Activated CD8-positive, alpha-beta memory T cell treated with anti-CD3 and anti-CD28 coated beads, Interleukin-2, amount 10 ng/mL, durations not matched to agents 7 days and 5 days (primary cell): Measurements from ENCODE around the gene RPTOR. TPM values are rescaled to one million over a fixed set of nuclear protein-coding genes. Genes with fewer than 3 reads are reported as not detected.

Source experiments
- ATAC-seq: fragments of 150-1000 bp; cut with Tn5 transposase; one replicate; pipeline ENCODE4 v1.10.0; 2021; ENCODE audit warnings: moderate library complexity
- CTCF ChIA-PET: fragments of 350-600 bp; sonication (Branson Sonifier 250); formaldehyde crosslinking; loops from one replicate; lab custom pipeline; 2021; ENCODE audit warnings: antibody characterized with exemption; lab: Charles Lee
- DNase-seq: peaks from one replicate; pipeline ENCODE4 v3.0.0-alpha.2; 2020
- H3K27ac Mint-ChIP-seq: one replicate; pipeline ENCODE4 v1.8.0; 2021; ENCODE audit warnings: mild to moderate bottlenecking, mixed read lengths
- H3K27me3 Mint-ChIP-seq: one replicate; pipeline ENCODE4 v1.8.0; 2021; ENCODE audit warnings: mixed read lengths
- H3K36me3 Mint-ChIP-seq: one replicate; pipeline ENCODE4 v1.8.0; 2021; ENCODE audit warnings: mild to moderate bottlenecking, mixed read lengths
- H3K4me1 Mint-ChIP-seq: one replicate; pipeline ENCODE4 v1.8.0; 2021; ENCODE audit warnings: mixed read lengths
- H3K4me3 Mint-ChIP-seq: one replicate; pipeline ENCODE4 v1.8.0; 2021; ENCODE audit warnings: mild to moderate bottlenecking, moderate library complexity, mixed read lengths
- H3K9me3 Mint-ChIP-seq: one replicate; pipeline ENCODE4 v1.8.0; 2022; ENCODE audit warnings: low read depth, mixed read lengths
- total RNA-seq, 2 experiments: library from RNA; stranded (reverse); gene quantifications; one replicate each; pipeline ENCODE4 v1.2.3, GENCODE V29; 2021

RPTOR gene
- total RNA-seq, 2 experiments from 2014 or later, result 60.4 to 87.0 TPM

DNA sequence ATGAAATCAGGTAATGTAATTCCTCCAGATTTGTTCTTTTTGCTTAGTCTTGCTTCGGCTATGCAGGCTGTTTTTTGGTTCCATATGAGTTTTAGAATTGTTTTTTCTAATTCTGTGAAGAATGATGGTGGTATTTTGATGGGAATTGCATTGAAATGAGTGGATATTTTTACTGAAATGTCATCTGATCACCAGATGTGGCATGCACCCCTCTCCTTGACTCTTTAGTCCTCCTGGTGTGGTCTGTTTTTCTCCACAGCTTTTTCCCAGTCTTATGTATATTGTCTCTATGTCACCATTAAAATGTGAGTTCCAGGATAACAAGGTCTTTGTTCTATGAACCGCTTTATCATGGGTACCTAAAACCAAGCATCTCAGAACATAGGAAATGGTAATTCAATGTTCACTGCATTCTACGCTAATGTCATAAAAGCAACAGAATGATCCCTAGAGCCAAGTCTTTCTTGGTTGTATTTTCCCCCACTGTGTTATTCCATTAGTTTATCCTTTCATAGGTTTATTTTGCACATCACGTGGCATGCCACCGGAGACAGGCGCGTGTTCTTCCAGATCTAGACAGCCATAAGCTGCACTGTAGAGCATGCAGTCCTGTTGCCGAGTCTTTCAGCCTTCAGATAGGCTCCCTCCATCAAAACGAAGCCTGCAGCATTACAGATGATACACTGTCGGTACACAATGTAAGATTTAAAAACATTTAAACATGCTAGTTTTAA is 172.5 kb downstream of the RPTOR start:
- ATAC-seq (no peak), DNase-seq (no peak)
- CTCF ChIA-PET, result interaction anchor here (0.7 to 1.0 kb wide), 2 partner anchors 14 to 136 kb away, joined by 3 read pairs; no protein-coding TSS in a partner anchor
- Mint-ChIP-seq H3K27me3 (no peaks in the 10 kb centered on the region), H3K27ac (no peak overlapping the region), H3K9me3 (no peaks in the 10 kb centered on the region), H3K4me3 (no peak overlapping the region), H3K36me3 (peaks cover 30% of the 10 kb centered on the region), H3K4me1 (peaks cover 52% of the 10 kb centered on the region)

GRCh38 chr17:80717720-80718083 is 173.1 kb downstream of the RPTOR start:
- peaks cover 52% of the 10 kb centered on the region for H3K4me1 Mint-ChIP-seq
- no peak overlapping the region for H3K27ac Mint-ChIP-seq
- CTCF ChIA-PET, result interaction anchor here (0.7 to 1.1 kb wide), 3 partner anchors 15 to 142 kb away, joined by 3 read pairs; no protein-coding TSS in a partner anchor
- H3K27me3 Mint-ChIP-seq, result no peaks in the 10 kb centered on the region
- no peak overlapping the region for H3K4me3 Mint-ChIP-seq
- DNase-seq, result no peak
- no peaks in the 10 kb centered on the region for H3K9me3 Mint-ChIP-seq
- ATAC-seq, result no peak
- H3K36me3 Mint-ChIP-seq, result peaks cover 33% of the 10 kb centered on the region

- H3K27me3 Mint-ChIP-seq, result no peaks in the 10 kb centered on the region
- peak overlapping the region; percentile 10 for H3K27ac Mint-ChIP-seq
- peaks cover 32% of the 10 kb centered on the region for H3K36me3 Mint-ChIP-seq
- CTCF ChIA-PET, result interaction anchor here (1.0 to 1.6 kb wide), 4 partner anchors 10 to 143 kb away, joined by 3 to 5 read pairs (median 3); no protein-coding TSS in a partner anchor
- ATAC-seq (no peak), DNase-seq (no peak)
- H3K4me1 Mint-ChIP-seq, result peaks cover 51% of the 10 kb centered on the region
- H3K4me3 Mint-ChIP-seq, result no peak overlapping the region
- no peaks in the 10 kb centered on the region for H3K9me3 Mint-ChIP-seq
These were observed 173.8 kb downstream of the RPTOR start for GRCh38 chr17:80718428-80718827.

DNA sequence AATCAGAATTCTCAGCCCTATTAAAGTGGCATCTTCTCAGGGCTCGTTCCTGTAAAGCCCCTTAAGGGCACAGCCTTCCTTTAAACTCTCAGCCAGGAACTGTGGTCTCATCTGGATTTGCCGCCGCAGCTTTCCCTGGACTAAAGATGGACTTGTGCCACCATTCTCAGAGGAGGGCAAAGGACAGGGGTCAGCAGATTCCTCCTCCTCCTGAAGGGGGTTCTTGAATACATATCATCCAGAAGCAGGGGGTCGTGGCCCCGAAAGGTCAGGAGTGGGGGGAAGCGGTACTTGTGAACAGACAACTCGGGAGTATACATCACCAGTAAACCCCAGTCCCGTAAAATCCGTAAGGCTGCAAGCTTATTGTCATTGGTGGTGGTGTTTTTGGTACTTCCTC is 174.8 kb downstream of the RPTOR start:
- CTCF ChIA-PET, result interaction anchor here (1.0 to 1.6 kb wide), 3 partner anchors 11 to 63 kb away, joined by 3 to 5 read pairs (median 3); no protein-coding TSS in a partner anchor
- Mint-ChIP-seq H3K4me3 (no peak overlapping the region), H3K27me3 (no peaks in the 10 kb centered on the region), H3K27ac (no peak overlapping the region), H3K4me1 (peaks cover 55% of the 10 kb centered on the region), H3K36me3 (peaks cover 32% of the 10 kb centered on the region), H3K9me3 (no peaks in the 10 kb centered on the region)
- ATAC-seq, result no peak
- DNase-seq, result no peak

DNA sequence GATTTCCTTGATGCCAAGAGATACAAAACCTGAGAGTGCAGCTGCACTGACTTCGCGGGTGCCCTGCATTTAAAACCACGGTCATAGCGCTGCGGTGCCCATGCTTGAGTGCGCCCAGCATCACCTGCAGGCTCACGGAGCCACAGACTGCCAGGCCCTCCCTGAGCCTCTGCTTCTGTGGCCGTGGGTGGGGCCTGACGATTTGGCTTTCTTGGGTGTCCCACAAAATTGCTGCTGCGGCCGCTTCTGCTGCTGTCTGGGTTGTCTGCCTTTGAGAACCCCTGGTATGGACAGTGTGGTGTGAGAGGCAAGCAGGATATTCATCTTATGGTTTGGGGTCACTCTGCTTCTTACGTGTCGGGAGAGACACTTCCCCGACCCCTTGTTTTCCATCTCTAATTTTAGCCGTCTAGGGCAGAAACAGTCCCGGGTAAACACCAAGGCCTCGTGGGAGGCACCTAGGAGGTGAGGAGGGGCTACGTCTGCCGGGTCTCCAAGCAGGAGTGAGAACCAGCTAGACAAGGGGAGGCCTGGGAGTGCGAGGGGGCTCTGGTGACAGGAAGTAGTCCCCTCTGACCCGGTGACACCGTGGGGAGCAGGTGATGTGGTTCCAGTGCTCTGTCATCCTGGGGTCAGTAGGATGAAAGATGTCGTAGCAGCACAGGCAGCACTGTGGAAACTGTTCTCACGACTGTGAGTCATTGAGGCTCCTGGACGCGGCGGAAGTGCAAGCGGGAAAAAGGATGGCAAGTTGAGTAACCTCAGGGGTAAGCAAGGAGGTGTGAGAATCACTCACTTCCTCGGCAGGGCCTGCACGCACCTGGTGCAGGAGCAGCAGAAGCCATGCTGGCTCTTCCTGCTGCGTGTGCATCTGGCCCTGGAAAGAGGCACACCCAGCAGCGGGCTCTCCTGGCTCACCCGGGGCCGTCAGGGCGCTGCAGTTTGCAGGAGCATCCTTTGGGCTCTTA is 176.3 kb downstream of the RPTOR start:
- peaks cover 28% of the 10 kb centered on the region for H3K36me3 Mint-ChIP-seq
- H3K4me1 Mint-ChIP-seq, result peaks cover 59% of the 10 kb centered on the region
- no peaks in the 10 kb centered on the region for H3K9me3 Mint-ChIP-seq
- peak; percentile 95 for DNase-seq
- CTCF ChIA-PET, result interaction anchor here (0.9 to 1.9 kb wide), 5 partner anchors 10 to 145 kb away, joined by 3 to 6 read pairs (median 4); no protein-coding TSS in a partner anchor
- no peaks in the 10 kb centered on the region for H3K27me3 Mint-ChIP-seq
- peak overlapping the region; percentile 97 for H3K27ac Mint-ChIP-seq
- H3K4me3 Mint-ChIP-seq, result peak overlapping the region; percentile 68
- peak; percentile 89 for ATAC-seq

- H3K4me1 Mint-ChIP-seq, result peaks cover 60% of the 10 kb centered on the region
- H3K9me3 Mint-ChIP-seq, result no peaks in the 10 kb centered on the region
- H3K4me3 Mint-ChIP-seq, result peak overlapping the region; percentile 31
- H3K27ac Mint-ChIP-seq, result peak overlapping the region; percentile 67
- peaks cover 22% of the 10 kb centered on the region for H3K36me3 Mint-ChIP-seq
- CTCF ChIA-PET, result no interaction called here
- ATAC-seq, result no peak
- H3K27me3 Mint-ChIP-seq, result no peaks in the 10 kb centered on the region
- DNase-seq, result no peak
These were observed 178.0 kb downstream of the RPTOR start for GRCh38 chr17:80722661-80723060.

- Mint-ChIP-seq H3K36me3 (peaks cover 23% of the 10 kb centered on the region), H3K27me3 (no peaks in the 10 kb centered on the region), H3K9me3 (no peaks in the 10 kb centered on the region), H3K4me3 (no peak overlapping the region), H3K27ac (no peak overlapping the region), H3K4me1 (peaks cover 55% of the 10 kb centered on the region)
- DNase-seq (no peak), ATAC-seq (no peak)
- CTCF ChIA-PET, result interaction anchor here (1.1 kb wide), 1 partner anchor 8 kb away, joined by 4 read pairs; no protein-coding TSS in a partner anchor
These were observed 180.2 kb downstream of the RPTOR start for GRCh38 chr17:80724775-80725266.

- Mint-ChIP-seq H3K27me3 (no peaks in the 10 kb centered on the region), H3K36me3 (peaks cover 23% of the 10 kb centered on the region), H3K9me3 (no peaks in the 10 kb centered on the region), H3K27ac (no peak overlapping the region), H3K4me1 (peaks cover 56% of the 10 kb centered on the region), H3K4me3 (no peak overlapping the region)
- ATAC-seq (no peak), DNase-seq (no peak)
- CTCF ChIA-PET, result no interaction called here
These were observed 180.9 kb downstream of the RPTOR start for GRCh38 chr17:80725517-80725916.

DNA sequence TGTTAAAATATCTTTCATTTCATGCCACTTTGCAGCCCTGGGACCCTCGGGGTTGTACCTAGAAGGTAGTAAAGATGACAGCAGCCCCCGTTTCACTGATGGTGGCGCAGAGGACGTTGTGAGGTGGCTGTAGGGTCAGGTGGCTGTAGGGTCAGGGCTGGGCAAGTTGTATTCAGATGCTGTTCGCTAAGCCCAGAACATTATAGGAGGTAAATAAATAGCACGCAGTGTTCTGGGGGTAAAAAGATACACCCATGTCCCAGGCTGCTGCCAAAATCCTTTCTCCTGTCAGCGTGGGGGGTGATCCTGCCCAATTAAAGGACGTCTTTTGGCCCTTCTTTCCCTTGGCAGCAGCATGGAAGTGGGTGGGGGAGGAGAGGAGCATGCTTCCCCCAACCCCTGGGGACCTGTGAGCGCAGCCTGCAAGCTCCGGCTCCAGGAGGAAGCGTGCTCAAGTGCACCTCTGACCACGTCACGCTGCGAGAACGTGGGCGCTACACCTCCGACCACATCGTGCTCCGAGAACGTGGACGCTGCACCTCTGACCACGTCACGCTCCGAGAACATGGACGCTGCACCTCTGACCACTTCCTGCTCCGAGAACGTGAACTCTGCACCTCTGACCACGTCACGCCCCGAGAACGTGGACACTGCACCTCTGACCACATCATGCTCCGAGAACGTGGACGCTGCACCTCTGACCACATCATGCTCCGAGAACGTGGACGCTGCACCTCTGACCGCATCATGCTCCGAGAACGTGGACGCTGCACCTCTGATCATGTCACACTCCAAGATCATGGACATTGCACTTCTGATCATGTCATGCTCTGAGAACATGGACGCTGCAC is 182.1 kb downstream of the RPTOR start:
- H3K27me3 Mint-ChIP-seq, result no peaks in the 10 kb centered on the region

GRCh38 chr17:80727409-80727755 is 182.7 kb downstream of the RPTOR start:
- H3K4me3 Mint-ChIP-seq, result no peak overlapping the region
- no peak for ATAC-seq
- H3K27me3 Mint-ChIP-seq, result no peaks in the 10 kb centered on the region
- H3K36me3 Mint-ChIP-seq, result peaks cover 29% of the 10 kb centered on the region
- CTCF ChIA-PET, result no interaction called here
- H3K4me1 Mint-ChIP-seq, result peaks cover 56% of the 10 kb centered on the region
- DNase-seq, result no peak
- H3K9me3 Mint-ChIP-seq, result no peaks in the 10 kb centered on the region
- no peak overlapping the region for H3K27ac Mint-ChIP-seq

More for the DNA sequence above, 182.1 kb downstream of the RPTOR start:
- Mint-ChIP-seq H3K27ac (no peak overlapping the region), H3K4me3 (no peak overlapping the region), H3K9me3 (no peaks in the 10 kb centered on the region), H3K36me3 (peaks cover 28% of the 10 kb centered on the region), H3K4me1 (peaks cover 56% of the 10 kb centered on the region)
- DNase-seq (no peak), ATAC-seq (no peak)
- CTCF ChIA-PET, result no interaction called here

DNA sequence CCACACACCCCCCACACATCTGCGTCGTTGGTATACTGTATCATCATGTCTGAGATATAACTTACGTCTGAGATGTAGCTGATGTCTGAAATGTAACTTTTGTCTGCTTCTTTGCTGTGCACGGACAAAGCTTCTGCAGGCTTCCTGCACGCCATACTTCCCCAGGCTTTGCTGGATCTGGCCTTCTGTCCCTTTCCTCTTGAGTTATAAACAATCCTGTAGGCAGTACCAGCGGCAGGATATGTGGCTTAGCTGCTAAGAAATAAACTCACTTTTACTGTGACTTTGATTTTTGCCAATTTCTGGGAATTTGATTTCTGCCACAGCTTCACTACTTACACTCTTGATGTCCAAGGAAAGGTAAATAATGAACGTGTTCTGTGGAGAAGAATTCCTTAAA is 184.4 kb downstream of the RPTOR start:
- Mint-ChIP-seq H3K27me3 (no peaks in the 10 kb centered on the region), H3K9me3 (no peaks in the 10 kb centered on the region), H3K4me3 (no peak overlapping the region), H3K36me3 (peaks cover 27% of the 10 kb centered on the region), H3K27ac (no peak overlapping the region), H3K4me1 (peaks cover 46% of the 10 kb centered on the region)
- DNase-seq (no peak), ATAC-seq (no peak)
- CTCF ChIA-PET, result interaction anchor here (1.2 kb wide), 1 partner anchor 63 kb away, joined by 3 read pairs; no protein-coding TSS in a partner anchor

DNA sequence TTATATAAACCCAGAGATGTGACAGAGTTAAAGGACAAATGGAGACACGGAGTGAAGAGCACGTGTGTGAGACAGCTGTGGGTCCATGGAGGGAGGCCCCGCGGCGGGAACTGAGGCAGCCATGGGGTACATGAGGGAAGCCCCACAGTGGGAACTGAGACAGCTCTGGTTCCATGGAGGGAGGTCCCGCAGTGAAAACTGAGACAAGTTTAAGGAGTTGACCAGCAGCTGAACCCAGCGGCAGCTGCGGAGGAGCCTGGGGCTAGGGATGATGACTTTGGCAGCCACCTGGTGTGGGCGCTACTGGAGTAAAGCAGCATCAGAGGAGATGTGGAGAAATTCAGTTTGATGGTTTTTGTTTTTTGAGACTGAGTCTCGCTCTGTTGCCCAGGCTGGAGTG is 185.1 kb downstream of the RPTOR start:
- Mint-ChIP-seq H3K4me3 (no peak overlapping the region), H3K4me1 (peaks cover 47% of the 10 kb centered on the region), H3K36me3 (peaks cover 32% of the 10 kb centered on the region), H3K27ac (peak overlapping the region; percentile 48), H3K9me3 (no peaks in the 10 kb centered on the region), H3K27me3 (no peaks in the 10 kb centered on the region)
- CTCF ChIA-PET, result interaction anchor here (1.2 kb wide), 1 partner anchor 62 kb away, joined by 3 read pairs; no protein-coding TSS in a partner anchor
- DNase-seq (no peak), ATAC-seq (no peak)
